Measurements from ENCODE around the gene SCN5A. TPM values are rescaled to one million over a fixed set of nuclear protein-coding genes. Genes with fewer than 3 reads are reported as not detected.

The SCN5A gene
- total and polyA plus RNA-seq, 8 donors, result 0.09 to 0.97 (median 0.83) TPM

- no peak overlapping the region for H3K4me3 ChIP-seq
- no peak overlapping the region for H3K27ac ChIP-seq
- no peaks in the 10 kb centered on the region for H3K36me3 ChIP-seq
- TF ChIP-seq CTCF (IDR thresholded peaks at IDR 0.05), result no peak
- no peaks in the 10 kb centered on the region for H3K4me1 ChIP-seq
- no peaks in the 10 kb centered on the region for H3K9me3 ChIP-seq
- ATAC-seq, result no peak
- H3K27me3 ChIP-seq, result no peaks in the 10 kb centered on the region
- intact Hi-C loops (cut with DNase I), result no loop called here
- DNase-seq, result peak in 1 of 4 donors; percentile 28
These were observed 84.7 kb downstream of the SCN5A start for GRCh38 chr3:38564631-38565338.

GRCh38 chr3:38563886-38564270 lies 85.6 kb downstream of the SCN5A start:
- Histone ChIP-seq H3K27ac (no peak overlapping the region), H3K27me3 (no peaks in the 10 kb centered on the region), H3K4me1 (no peaks in the 10 kb centered on the region), H3K9me3 (no peaks in the 10 kb centered on the region), H3K4me3 (no peak overlapping the region), H3K36me3 (no peaks in the 10 kb centered on the region)
- no peak for TF ChIP-seq CTCF (IDR thresholded peaks at IDR 0.05)
- DNase-seq (no peak), ATAC-seq (no peak)
- intact Hi-C loops (cut with DNase I), result no loop called here

- no peak overlapping the region for H3K27ac ChIP-seq
- ATAC-seq (no peak), DNase-seq (no peak)
- no peaks in the 10 kb centered on the region for H3K9me3 ChIP-seq
- no peak for TF ChIP-seq CTCF (IDR thresholded peaks at IDR 0.05)
- H3K4me1 ChIP-seq, result no peaks in the 10 kb centered on the region
- no peaks in the 10 kb centered on the region for H3K27me3 ChIP-seq
- intact Hi-C loops (cut with DNase I), result no loop called here
- H3K4me3 ChIP-seq, result no peak overlapping the region
- H3K36me3 ChIP-seq, result no peaks in the 10 kb centered on the region
These were observed 86.2 kb downstream of the SCN5A start for GRCh38 chr3:38563070-38563885.

- Histone ChIP-seq H3K36me3 (no peaks in the 10 kb centered on the region), H3K4me3 (no peak overlapping the region), H3K9me3 (no peaks in the 10 kb centered on the region), H3K4me1 (no peaks in the 10 kb centered on the region), H3K27me3 (no peaks in the 10 kb centered on the region), H3K27ac (no peak overlapping the region)
- no peak for ATAC-seq
- TF ChIP-seq CTCF (IDR thresholded peaks at IDR 0.05), result no peak
- intact Hi-C loops (cut with DNase I), result no loop called here
- DNase-seq, result no peak
These were observed 87.0 kb downstream of the SCN5A start for GRCh38 chr3:38562467-38562925.

GRCh38 chr3:38561746-38562466 lies 87.6 kb downstream of the SCN5A start:
- Histone ChIP-seq H3K4me3 (no peak overlapping the region), H3K27ac (no peak overlapping the region), H3K36me3 (no peaks in the 10 kb centered on the region), H3K27me3 (no peaks in the 10 kb centered on the region), H3K9me3 (no peaks in the 10 kb centered on the region), H3K4me1 (no peaks in the 10 kb centered on the region)
- no peak for DNase-seq
- intact Hi-C loops (cut with DNase I), result no loop called here
- no peak for ATAC-seq
- no peak for TF ChIP-seq CTCF (IDR thresholded peaks at IDR 0.05)

All from left lung (tissue), 10 donors.